GM12864 (cell line): ENCODE measurements around the gene MAP3K9.

ENCODE experiments used
- DNase-seq: peaks from one replicate; pipeline ENCODE4 v3.0.0-alpha.2; 2011; ENCODE audit warnings: low read depth
- H3K4me3 ChIP-seq: 2 replicates; pipeline ENCODE4 v1.5.1; 2011; ENCODE audit warnings: mild to moderate bottlenecking, low read depth, low read length, control low read depth
- CTCF ChIP-seq: IDR thresholded peaks from 2 replicates; pipeline ENCODE4 v1.5.1; 2011; ENCODE audit warnings: low read depth, mild to moderate bottlenecking, moderate library complexity, low read length, control low read depth, inconsistent platforms; ENCODE audit errors: missing control alignments

Gene MAP3K9

GRCh38 chr14:70753518-70753953, 55.8 kb downstream of the MAP3K9 start:
- no peak for TF ChIP-seq CTCF
- no peak for DNase-seq
- H3K4me3 ChIP-seq: no peak overlapping the region

GRCh38 chr14:70748422-70748821, 60.9 kb downstream of the MAP3K9 start:
- no peak for DNase-seq
- no peak overlapping the region for H3K4me3 ChIP-seq

GRCh38 chr14:70744641-70745040, 64.7 kb downstream of the MAP3K9 start:
- no peak for TF ChIP-seq CTCF
- H3K4me3 ChIP-seq: no peak overlapping the region
- DNase-seq: no peak

More at GRCh38 chr14:70748422-70748821, 60.9 kb downstream of the MAP3K9 start:
- no peak for TF ChIP-seq CTCF

- no peak for TF ChIP-seq CTCF
Observed at GRCh38 chr14:70742316-70742715, 67.0 kb downstream of the MAP3K9 start.

GRCh38 chr14:70741482-70741881, 67.8 kb downstream of the MAP3K9 start:
- no peak overlapping the region for H3K4me3 ChIP-seq
- no peak for DNase-seq
- no peak for TF ChIP-seq CTCF

More at GRCh38 chr14:70742316-70742715, 67.0 kb downstream of the MAP3K9 start:
- no peak for DNase-seq
- H3K4me3 ChIP-seq: no peak overlapping the region

- TF ChIP-seq CTCF: no peak
- no peak for DNase-seq
Observed at GRCh38 chr14:70735043-70735442, 74.3 kb downstream of the MAP3K9 start.

GRCh38 chr14:70731447-70732239, 77.7 kb downstream of the MAP3K9 start:
- no peak for TF ChIP-seq CTCF
- no peak overlapping the region for H3K4me3 ChIP-seq
- no peak for DNase-seq

More at GRCh38 chr14:70735043-70735442, 74.3 kb downstream of the MAP3K9 start:
- H3K4me3 ChIP-seq: no peak overlapping the region
